KOPT-K1 (cell line): ENCODE measurements around the gene PUS3.

Experiments used
- H3K27ac ChIP-seq: fragments of 200-600 bp; sonication (generic); 2 replicates; pipeline ENCODE4 v1.5.1; 2016; ENCODE audit warnings: antibody characterized with exemption, mild to moderate bottlenecking, low read depth, low read length; ENCODE audit not compliant: poor library complexity, severe bottlenecking
- H3K36me3 ChIP-seq: fragments of 200-600 bp; sonication (generic); 2 replicates; pipeline ENCODE4 v1.5.1; 2017; ENCODE audit warnings: antibody characterized with exemption, mild to moderate bottlenecking, low read length, moderate library complexity; ENCODE audit not compliant: insufficient read depth
- H3K9me3 ChIP-seq: fragments of 200-600 bp; sonication (generic); 2 replicates; pipeline ENCODE4 v1.5.1; 2017; ENCODE audit warnings: antibody characterized with exemption, low read length, mild to moderate bottlenecking; ENCODE audit not compliant: insufficient read depth, poor library complexity, severe bottlenecking

PUS3 gene

GRCh38 chr11:125904678-125905077 is 1.7 kb upstream of the PUS3 start:
- no peaks in the 10 kb centered on the region for H3K9me3 ChIP-seq
- no peak overlapping the region for H3K27ac ChIP-seq
- peaks cover 9% of the 10 kb centered on the region for H3K36me3 ChIP-seq

GRCh38 chr11:125903711-125904659 is 979 bp upstream of the PUS3 start, which contains the start of gene DDX25:
TSS of gene DDX25 (plus strand) at chr11:125904508. CDS start at chr11:125904518, 10 bp downstream.
- Histone ChIP-seq H3K9me3 (no peaks in the 10 kb centered on the region), H3K27ac (no peak within 1 kb of the TSS), H3K36me3 (peaks cover 16% of the 10 kb centered on the region)

GRCh38 chr11:125902277-125902926 is 604 bp downstream of the PUS3 start:
- Histone ChIP-seq H3K36me3 (peaks cover 29% of the 10 kb centered on the region), H3K9me3 (no peaks in the 10 kb centered on the region), H3K27ac (peak overlapping the region; percentile 49)

- no peak overlapping the region for H3K27ac ChIP-seq
- peaks cover 30% of the 10 kb centered on the region for H3K36me3 ChIP-seq
- H3K9me3 ChIP-seq = no peaks in the 10 kb centered on the region
These were observed 1.1 kb downstream of the PUS3 start for GRCh38 chr11:125901872-125902271.

- H3K27ac ChIP-seq = no peak overlapping the region
These were observed 10.0 kb downstream of the PUS3 start for GRCh38 chr11:125892994-125893393.

GRCh38 chr11:125892071-125892470 is 10.9 kb downstream of the PUS3 start:
- peaks cover 56% of the 10 kb centered on the region for H3K36me3 ChIP-seq
- H3K9me3 ChIP-seq = no peaks in the 10 kb centered on the region
- H3K27ac ChIP-seq = no peak overlapping the region

More at GRCh38 chr11:125892994-125893393, 10.0 kb downstream of the PUS3 start:
- Histone ChIP-seq H3K9me3 (no peaks in the 10 kb centered on the region), H3K36me3 (peaks cover 61% of the 10 kb centered on the region)

- Histone ChIP-seq H3K27ac (no peak overlapping the region), H3K36me3 (peaks cover 42% of the 10 kb centered on the region), H3K9me3 (peaks cover 5% of the 10 kb centered on the region)
These were observed 12.4 kb downstream of the PUS3 start for GRCh38 chr11:125890447-125891100.

GRCh38 chr11:125887373-125888324 is 15.4 kb downstream of the PUS3 start, which contains the start of gene HYLS1:
TSS of gene HYLS1 (plus strand) at chr11:125887668. CDS start at chr11:125899369, 11,701 bp downstream.
- peak within 1 kb of the TSS; percentile 80 for H3K27ac ChIP-seq
- H3K36me3 ChIP-seq = peaks cover 13% of the 10 kb centered on the region
- H3K9me3 ChIP-seq = peaks cover 5% of the 10 kb centered on the region

- Histone ChIP-seq H3K36me3 (peaks cover 6% of the 10 kb centered on the region; the same call in 1 of the 2 replicates), H3K27ac (peak overlapping the region; percentile 80), H3K9me3 (peaks cover 5% of the 10 kb centered on the region)
These were observed 16.0 kb downstream of the PUS3 start for GRCh38 chr11:125886997-125887372.

- Histone ChIP-seq H3K36me3 (no peaks in the 10 kb centered on the region), H3K9me3 (peaks cover 5% of the 10 kb centered on the region), H3K27ac (no peak overlapping the region)
These were observed 19.6 kb downstream of the PUS3 start for GRCh38 chr11:125883375-125883774.

- H3K9me3 ChIP-seq = no peaks in the 10 kb centered on the region
- no peaks in the 10 kb centered on the region for H3K36me3 ChIP-seq
- no peak overlapping the region for H3K27ac ChIP-seq
These were observed 21.7 kb downstream of the PUS3 start for GRCh38 chr11:125881291-125881690.

- H3K36me3 ChIP-seq = no peaks in the 10 kb centered on the region
- no peaks in the 10 kb centered on the region for H3K9me3 ChIP-seq
These were observed 28.4 kb downstream of the PUS3 start for GRCh38 chr11:125874556-125875124.

GRCh38 chr11:125873881-125874555 is 29.0 kb downstream of the PUS3 start:
- H3K36me3 ChIP-seq = no peaks in the 10 kb centered on the region
- no peak overlapping the region for H3K27ac ChIP-seq
- H3K9me3 ChIP-seq = no peaks in the 10 kb centered on the region

More at GRCh38 chr11:125874556-125875124, 28.4 kb downstream of the PUS3 start:
- no peak overlapping the region for H3K27ac ChIP-seq
